HuH-7.5 (cell line): ENCODE data around the gene C19orf85.
"Not testable (repeated sequence)": the region's sequence is repeated elsewhere in the genome, so short reads cannot be mapped to it uniquely, and the experiment has no call there.

Experiments
- DNase-seq: peaks from one replicate; pipeline ENCODE4 v3.0.0; 2011; ENCODE audit warnings: low spot score

Gene C19orf85

DNA sequence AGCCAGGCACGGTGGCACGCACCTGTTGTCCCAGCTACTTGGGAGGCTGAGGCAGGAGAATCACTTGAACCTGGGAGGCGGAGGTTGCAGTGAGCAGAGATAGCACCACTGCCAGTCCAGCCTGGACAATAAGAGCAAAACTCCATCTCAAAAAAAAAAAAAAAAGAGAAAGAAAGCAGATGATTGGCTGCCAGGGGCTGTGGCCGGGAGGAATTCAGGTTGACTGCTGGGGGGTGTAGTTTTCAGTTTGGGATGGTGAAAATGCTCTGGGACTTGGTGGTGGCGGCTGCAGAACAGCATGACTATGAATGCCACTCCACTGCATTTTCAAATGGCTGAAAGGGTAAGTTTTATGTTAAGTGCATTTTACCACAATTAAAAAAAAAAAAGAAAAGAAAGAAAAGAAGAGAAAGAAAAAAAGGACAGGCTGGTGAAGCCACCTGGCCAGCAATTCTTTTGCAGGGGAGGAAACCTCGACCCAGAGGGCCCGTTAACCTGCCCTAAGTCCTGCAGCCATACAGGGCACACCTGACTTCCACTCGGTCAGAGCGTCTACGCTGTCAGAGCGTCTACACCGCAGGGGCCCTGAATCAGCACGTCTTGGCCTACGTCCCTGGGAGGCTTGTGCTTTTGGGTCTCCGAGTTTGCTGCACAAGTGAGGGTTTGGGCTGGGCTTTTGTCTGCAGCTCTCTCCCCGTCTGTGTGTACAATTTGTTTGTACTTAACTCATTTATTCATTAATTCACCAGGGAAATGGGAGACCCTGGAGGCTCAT, 6.7 kb downstream of the C19orf85 start:
- DNase-seq: no peak

DNA sequence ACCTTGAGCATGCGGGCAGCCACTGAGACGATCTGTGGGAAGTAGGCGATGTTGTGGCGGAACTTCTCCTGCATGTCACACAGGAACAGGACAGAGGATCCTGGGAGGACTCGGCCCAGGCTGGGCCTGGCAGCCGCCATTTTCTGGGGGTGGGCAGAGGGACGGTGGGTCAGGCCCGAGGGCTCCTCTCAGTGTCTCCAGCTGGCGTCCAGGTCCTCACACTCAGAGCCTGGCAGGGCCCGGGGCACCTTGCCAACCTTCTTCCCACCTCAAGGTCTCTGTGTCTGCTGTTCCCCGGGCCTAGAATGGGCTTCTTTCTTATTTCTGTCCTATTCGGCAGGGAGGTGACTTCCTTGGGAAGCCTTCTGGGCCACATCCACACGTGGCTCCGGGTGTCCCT, 8.2 kb downstream of the C19orf85 start:
- no peak for DNase-seq

DNA sequence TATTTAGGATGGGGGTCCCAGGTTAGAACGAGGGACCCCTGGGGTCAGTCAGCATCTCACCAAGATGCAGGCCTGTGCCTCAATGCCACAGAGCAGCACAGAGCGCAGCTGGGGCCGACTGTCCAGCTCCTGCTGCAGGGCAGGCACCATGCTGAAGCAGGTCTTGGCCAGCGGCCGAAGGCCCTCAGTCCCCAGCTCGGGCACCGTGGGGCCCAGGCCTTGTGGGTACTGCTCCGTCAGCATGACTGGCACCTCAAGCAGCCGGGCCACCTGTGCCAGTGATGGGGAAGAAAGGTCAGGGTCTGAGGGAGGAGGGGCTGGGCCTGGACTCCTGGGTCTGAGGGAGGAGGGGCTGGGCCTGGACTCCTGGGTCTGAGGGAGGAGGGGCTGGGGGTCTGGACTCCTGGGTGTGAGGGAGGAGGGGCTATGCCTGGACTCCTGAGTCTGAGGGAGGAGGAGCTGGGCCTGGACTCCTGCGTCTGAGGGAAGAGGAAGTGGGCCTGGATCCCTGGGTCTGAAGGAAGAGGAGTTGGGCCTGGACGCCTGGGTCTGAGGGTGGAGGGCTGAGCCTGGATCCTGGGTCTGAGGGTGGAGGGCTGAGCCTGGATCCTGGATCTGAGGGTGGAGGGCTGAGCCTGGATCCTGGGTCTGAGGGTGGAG, 8.8 kb downstream of the C19orf85 start:
- no peak for DNase-seq

DNA sequence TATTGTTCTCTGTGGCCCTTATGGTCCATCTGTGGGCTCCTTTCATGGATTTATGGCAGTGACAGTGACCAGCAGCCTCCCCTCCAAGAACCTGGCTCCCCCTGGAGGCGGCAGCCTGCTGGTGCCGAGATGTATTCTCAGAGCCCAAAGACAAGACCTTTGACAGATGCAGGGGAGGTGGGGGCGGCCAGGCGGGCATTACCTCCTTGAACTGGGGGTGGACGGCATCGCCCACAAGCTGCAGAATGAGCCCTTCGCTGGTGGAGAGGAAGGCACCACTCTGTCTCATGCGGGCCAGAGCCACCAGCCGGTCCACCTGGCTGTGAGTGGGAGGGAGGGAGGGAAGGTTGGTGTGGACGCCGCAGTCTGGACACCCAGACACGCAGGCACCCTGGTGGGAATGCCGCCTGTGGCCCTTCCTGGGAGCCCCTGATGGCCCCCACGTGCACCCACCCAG, 9.7 kb downstream of the C19orf85 start:
- peak; percentile 93 for DNase-seq

DNA sequence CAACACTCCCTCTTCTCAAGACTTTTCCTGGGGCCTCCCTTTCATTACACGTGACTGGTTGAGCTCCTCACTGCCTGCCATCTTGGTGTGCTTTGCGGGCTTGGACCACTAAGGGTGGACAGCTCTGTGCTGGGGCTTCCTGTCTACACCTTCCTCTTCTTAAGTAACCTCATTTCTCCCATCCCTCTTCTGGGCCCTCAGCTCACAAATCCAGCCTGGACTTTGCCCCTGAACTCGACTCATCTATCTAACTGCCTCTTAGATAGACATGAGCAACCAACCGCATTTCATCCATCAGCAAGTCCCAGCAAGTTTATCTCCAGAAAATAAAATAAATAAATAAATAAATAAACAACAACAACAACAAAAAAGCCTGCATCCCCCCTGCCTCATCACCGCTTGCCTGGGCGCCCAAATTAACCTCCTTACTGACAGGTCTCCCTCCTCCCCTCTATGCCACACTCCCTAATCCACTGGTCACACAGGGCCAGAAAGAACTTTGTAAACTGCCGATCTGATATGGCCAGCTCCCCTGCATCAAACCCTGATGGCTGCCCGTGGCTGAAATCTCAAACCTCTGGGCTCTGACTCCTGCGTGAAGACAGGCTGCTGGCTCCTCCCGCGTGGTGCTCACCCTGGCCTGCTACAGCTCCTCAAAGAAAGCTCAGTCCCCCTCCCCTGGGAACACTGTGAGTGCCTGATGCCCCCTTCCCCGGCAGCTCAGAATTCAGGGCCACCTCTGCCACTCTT, 10.9 kb downstream of the C19orf85 start:
- DNase-seq: no peak

DNA sequence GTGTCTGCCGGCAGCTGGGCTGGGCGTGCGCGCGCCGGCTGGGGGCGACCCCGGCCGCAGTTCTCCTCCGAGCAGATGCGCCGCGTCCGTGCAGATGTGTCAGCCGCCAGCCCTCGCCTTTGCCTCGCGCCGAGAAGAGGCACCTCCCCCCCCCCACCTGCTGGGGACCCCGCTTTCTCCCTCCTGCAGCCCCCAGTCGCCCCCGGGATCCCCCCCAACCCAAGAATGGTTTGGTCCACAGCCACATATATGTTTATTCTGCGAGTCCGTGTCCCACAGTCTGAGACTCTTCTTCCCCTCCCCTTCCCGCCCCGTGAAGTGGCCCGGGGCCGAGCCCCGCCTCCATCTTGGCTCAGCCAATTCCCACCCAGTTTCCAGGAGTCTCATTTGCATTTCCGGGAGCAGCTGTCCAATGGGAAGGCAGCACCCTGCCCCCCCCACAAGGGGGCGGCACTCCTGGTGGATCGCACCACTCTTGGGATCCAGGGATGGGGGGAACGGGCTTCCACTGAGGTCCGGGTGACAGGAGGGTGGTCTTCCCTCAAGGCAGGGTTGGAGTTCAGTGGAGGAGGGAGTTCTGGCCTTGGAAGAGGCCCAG, 11.7 kb downstream of the C19orf85 start:
- DNase-seq: peak; percentile 85

DNA sequence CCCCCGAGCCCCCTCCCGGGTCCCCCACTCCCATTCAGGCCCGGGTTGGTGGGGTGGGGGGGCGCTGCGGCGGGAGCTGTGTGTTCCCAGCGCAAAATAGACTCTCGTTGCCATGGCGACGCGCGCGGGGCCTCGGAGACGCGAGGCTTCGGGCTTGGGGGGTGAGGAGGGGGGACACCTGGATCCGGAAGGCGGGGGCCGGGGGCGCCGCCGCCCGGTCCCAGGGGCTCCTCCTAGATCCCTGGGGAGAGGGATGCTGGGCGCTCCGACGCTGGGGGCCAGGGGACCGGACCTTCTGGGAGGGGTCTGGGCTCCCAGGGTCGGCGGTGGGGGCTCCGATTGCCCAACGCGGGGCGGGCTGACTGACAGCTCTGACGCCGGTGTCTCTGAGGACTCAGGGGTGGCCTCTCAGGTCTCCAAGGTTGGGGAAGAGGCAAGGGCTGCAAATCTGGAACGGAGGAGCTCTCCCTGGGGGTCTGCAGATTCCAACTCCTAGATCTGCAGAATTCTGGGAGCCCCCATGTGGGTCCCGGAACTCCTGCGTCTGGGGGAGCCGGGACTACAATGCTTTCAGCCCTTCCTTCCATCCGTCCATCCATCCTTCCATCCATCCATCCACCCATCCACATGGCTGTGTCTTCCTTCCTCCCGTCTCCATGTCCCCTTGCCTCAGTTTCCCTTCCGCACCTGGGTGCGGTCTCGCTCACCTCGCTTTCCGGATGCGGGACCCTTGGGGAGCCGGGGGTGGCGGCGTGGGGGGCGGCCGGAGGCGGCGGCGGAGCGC, 12.4 kb downstream of the C19orf85 start:
- DNase-seq: no peak

DNA sequence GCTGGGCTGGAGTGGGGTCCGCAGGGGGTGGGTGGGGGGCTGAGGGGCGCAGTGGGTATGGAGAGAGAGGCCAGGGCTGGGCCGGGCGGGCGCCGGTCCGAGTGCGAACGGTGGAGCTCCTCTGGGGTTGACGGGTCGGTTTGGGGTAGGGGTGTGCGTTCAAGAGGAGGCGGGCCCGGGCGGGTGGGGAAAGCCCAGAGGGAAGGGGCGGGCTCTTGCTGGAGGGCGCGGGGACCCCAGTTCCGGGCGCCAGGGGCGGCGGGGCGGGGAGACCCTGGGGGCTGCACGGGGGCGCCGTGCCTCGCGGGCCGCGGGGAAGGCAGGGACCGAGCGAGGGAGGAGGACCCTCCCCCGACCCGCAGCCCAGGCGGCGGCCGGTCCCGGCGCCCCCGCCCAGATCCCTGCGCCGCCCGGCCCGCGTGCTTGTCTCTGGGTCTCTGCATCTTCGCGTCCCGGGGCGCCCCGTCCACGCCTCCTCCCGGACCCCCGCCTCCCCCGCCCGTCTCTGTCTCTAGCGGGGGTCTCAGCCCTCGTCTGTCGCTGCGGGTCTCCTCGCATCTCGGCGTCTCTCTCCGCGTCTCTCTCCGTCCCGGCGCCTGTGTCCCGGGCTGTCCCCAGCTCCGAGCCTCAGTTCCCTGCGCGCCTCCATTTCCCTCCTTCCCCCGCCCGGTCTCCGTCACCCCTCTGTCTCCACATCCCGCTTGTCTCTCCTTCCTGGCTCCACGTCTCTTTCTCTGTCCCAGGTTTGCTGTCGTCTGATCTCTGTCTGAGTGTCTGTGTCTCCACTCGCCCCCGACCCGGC, 13.2 kb downstream of the C19orf85 start:
- no peak for DNase-seq

DNA sequence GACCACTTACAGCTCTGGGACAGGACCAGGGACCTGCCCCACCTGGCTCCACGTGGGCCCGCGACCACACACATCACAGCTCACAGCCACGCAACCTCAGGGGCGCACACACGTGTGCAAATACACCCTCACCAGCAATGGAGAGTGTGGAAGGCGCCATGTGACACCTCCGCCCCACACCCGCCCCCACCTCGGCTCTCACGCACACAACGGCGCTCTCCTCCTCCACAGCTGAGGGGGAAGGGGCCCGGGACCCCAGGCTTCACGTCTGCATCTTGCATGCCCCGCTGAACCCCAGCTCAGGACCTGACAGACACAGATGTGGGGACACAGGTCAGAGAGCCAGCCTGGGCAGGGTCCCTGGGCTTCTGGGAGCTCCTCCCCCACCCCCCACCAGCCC, 15.1 kb downstream of the C19orf85 start:
- no peak for DNase-seq

DNA sequence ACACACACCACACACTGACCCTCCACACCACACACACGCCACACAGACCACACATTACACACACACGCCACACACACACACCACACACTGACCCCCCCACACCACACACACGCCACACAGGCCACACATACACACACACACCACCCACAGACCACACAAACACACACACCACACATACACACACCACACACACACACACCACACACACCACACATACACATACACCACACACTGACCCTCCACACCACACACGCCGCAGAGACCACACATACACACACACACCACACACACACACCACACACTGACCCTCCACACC, 16.4 kb downstream of the C19orf85 start:
- not testable (repeated sequence) for DNase-seq

DNA sequence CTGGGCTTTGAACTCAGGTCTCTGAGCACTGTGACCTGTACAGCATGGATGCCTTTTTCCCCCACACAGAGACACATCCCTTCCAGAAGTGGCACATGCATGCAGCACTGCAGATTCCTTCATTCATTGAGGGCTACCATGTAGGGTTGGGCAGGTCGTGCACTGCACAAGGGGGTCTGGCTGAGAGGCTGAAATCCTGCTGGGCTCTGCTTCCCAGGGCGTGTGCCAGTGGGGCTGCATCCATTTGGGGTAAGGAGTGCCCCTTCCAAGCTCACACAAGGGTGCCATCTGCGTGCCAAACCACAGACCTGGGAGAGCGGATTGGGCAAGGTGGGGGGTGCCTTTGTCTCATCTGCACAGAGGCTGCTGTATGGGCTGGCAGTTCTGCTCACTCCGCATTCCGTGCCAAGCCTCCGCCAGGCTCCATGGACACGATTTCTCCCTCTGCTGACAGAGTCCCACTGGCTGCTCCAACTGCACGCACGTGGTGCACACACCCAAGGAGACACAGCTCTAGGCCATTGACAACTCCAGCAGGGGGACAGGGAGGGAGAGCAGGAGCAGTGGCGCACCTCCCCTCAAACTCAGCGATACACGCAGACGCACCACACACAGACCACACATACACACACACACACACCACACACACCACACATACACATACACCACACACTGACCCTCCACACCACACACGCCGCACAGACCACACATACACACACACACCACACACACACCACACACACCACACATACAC, 17.0 kb downstream of the C19orf85 start:
- DNase-seq: no peak

DNA sequence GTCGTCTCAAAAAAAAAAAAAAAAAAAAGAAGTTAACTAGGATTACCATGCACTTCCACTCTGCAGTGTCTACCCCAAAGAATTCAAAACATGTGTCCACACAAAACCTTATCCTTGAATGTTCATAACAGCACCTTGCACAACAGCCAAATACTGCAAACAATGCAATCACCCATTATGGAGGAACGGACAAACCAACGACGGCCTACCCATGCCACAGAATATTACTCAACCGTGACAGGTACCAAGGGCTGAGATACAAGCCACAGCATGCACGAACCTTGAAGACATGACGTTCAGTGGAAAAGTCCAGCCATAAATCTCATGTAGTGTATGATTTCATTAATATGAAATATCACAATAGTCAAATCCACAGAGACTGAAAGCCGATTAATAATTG, 18.5 kb downstream of the C19orf85 start:
- DNase-seq: no peak

DNA sequence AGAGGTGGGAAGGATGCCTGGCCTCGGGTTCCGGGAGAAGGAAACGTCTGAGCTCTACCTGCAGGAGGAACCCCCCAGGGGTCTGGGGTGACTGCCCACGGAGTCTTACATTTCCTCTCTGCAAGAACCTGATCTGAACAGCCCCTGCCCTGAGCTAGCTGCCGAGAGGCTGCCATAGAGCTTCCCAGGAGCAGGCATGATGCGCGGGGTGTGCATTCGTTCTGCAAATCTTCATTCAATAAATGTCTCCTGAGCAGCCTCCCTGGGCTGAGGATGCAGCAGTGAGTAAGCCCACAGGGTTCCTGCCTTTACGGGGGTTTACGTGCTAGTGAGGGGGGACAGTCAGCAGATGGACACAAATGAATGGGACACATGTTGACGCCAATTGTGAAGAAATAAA, 19.9 kb downstream of the C19orf85 start:
- no peak for DNase-seq

DNA sequence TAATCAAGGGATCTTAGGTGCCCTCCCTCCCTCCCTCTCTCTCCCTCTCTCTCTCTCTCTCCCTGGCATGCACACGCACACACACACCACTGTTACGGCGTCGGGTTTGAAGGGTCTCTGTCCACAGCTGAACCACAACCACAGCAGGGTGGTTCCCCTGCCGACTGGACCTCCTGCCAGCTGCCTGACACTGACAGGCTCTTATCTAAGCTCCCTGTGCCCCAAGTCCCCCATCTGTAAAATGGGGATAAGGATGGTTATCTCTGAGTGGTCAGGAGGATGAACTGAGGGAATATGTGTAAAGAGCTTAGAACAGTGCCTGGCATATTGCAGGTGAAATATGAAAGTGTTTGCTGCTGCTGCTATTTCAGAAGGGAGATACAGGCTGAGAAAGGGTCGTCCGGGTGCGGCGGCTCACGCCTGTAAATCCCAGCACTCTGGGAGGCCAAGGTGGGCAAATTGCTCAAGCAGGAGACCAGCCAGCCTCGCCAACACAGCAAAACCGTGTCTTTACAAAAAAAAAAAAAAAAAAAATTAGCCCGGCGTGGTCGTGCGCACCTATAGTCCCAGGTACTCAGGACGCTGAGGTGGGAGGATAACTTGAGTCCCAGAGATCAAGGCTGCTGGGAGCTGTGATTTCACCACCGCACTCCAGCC, 20.6 kb downstream of the C19orf85 start:
- no peak for DNase-seq

DNA sequence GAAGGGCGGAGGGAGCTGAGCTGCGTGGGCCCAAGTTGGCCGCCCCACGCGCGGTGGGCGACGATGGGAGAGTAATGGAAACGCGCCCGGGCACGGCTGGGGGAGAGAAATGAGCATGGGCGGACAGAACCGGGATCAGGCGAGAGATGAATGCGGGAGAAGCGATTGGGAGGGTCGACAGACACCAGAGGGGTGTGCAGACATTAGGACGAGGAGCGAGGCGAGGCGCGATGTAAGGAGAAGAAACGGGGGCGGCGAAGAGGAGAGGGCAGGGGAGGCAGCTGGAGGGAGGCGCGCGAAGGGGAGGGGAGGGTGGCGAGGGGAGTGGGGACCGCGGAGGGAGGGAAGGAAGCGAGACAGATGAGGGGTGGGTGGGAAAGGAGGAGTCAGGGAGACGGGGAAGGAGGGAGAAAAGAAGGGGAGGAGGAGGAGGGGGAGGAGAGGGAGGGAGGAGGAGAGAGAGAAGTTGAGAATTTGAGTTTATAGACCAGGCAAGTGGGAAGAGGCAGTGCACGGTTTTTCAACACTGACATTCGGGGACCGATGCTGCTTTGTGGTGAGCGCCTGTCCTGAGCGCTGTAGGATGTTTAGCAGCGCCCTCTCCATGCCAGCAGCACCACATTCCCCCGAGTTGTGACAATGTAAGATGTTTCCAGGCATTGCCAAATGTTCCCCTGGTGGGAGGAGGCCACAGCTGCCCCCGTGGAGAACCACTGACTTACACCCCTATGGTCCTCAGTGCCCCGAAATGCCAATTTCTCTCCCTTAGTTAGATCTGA, 21.3 kb downstream of the C19orf85 start, which contains the start of gene SHISA7:
Gene SHISA7, minus strand, starts transcription at position 256 of the 779 bp plus-strand sequence. CDS start 437 bp downstream, outside the sequence.
- no peak for DNase-seq

DNA sequence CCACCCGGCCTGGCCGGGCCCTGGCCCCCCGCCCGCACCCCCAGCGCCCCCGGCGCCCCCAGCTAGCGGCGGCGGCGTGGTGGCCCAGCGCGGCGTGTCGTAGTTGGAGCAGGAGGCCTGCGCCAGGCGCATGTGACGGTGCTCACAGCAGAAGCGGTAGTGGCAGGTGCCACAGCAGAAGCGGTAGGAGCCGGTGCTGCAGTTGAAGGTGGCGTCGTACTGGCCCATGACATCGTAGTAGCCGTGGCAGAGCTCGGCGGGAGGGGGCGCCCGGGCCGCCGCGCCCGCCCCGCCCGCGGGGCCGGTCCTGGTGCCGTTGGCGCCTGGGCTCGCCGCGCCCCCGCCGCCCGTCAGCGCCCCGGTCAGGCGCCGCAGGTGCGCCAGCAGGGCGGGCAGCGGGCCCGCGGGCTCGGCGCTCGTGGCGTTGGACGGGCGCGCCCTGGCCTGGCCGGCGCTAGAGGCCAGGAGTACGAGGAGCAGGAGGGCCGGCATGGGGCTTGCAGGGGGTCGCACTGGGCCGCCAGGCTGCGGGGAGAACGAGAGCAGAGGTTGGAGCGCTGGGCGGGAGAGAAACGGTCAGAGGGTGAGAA, 22.1 kb downstream of the C19orf85 start:
- DNase-seq: no peak

DNA sequence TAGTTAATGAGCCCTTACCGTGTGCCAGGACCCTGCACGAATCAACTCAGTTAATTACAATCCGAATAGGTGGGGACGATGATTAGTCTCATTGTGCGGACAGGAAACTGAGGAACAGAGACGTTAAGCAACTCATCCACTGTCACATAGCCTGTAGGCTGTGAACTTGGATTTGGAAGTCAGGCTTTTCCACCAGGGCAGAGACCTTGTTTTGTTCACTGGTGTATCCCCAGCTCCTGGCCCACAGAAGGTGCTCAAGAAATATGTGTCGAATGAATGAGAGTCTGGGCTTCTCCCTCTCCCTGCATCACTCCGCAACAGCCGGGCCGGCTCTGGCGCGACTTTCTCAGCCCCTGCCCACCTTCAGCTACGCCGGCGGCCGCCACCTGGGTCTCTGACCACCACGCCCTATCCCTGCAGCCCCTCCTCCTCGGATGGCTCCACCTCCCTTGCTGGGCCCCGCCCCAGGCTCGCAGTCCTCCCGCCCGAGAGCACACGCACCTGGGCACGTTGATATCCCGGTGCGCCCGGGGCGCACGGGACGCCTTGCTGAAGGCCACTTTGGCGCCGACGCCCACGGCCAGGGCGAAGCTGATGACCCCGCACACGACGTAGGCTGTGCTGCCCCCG, 22.7 kb downstream of the C19orf85 start:
- DNase-seq: no peak

DNA sequence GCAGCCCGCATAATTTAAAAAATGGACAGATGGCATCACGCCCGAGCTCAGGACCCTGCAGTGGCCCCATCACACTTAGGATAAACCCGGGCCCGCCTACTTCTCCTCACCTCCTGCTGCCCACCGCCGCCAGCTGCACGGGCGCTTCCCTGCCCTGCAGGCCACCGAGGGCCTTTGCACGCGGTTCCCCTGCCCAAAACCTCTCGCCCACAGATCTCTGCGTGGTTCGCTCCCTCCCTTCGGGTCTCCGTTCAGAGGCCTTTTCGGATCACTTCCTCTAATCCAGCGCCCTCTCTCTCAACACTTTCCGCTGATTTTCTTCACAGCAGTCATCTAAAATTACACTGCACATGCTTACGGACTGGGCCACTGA, 23.2 kb downstream of the C19orf85 start:
- DNase-seq: no peak
